H1 (cell line): ENCODE results near the gene SLC26A8. TPM values are rescaled to one million over a fixed set of nuclear protein-coding genes. Genes with fewer than 3 reads are reported as not detected.

Experiments used
- ASH2L ChIP-seq: fragments of 200-600, 300-600 bp; sonication (generic); IDR thresholded peaks from one replicate; pipeline ENCODE4 v1.7.1; 2017; ENCODE audit warnings: low read length
- ATF3 ChIP-seq: IDR thresholded peaks from 2 replicates; pipeline ENCODE4 v1.6.1; 2011; ENCODE audit warnings: low read depth, mild to moderate bottlenecking, low read length; ENCODE audit not compliant: insufficient read depth
- CEBPB ChIP-seq: IDR thresholded peaks from 2 replicates; pipeline ENCODE4 v1.6.1; 2012; ENCODE audit warnings: low read depth, low read length
- CHD2 ChIP-seq: IDR thresholded peaks from 2 replicates; pipeline ENCODE4 v1.6.1; 2012; ENCODE audit warnings: low read length, improper control_type of control experiment
- EGR1 ChIP-seq: IDR thresholded peaks from 2 replicates; pipeline ENCODE4 v1.6.1; 2011; ENCODE audit warnings: low read depth, low read length, borderline replicate concordance
- EZH2 ChIP-seq: fragments of 200-600 bp; sonication (generic); IDR thresholded peaks from 2 replicates; pipeline ENCODE4 v1.7.1; 2012; ENCODE audit warnings: low read depth, mild to moderate bottlenecking, moderate library complexity, low read length, inconsistent platforms; ENCODE audit not compliant: severe bottlenecking
- GABPA ChIP-seq: IDR thresholded peaks from 2 replicates; pipeline ENCODE4 v1.6.1; 2011; ENCODE audit warnings: mild to moderate bottlenecking, low read length, moderate library complexity, borderline replicate concordance; ENCODE audit not compliant: insufficient read depth
- HDAC2 ChIP-seq, 2 experiments: fragments of 300-600 bp in 1 of 2; sonication (generic) in 1 of 2; IDR thresholded peaks; 2 replicates each; pipeline ENCODE4 v1.6.1; 2011 to 2012; ENCODE audit warnings: low read depth in 2 of 2, low read length in 2 of 2, mild to moderate bottlenecking in 2 of 2, moderate library complexity in 2 of 2, borderline replicate concordance in 1 of 2, inconsistent platforms in 1 of 2
- KDM1A ChIP-seq: fragments of 200-600, 300-600 bp; sonication (generic); IDR thresholded peaks from 2 replicates; pipeline ENCODE4 v1.7.1; 2016; ENCODE audit warnings: mild to moderate bottlenecking, low read length, borderline replicate concordance
- MAFK ChIP-seq: IDR thresholded peaks from 2 replicates; pipeline ENCODE4 v1.6.1; 2012; ENCODE audit warnings: low read depth, mild to moderate bottlenecking, improper control_type of control experiment, low read length
- MAX ChIP-seq: IDR thresholded peaks from 2 replicates; pipeline ENCODE4 v1.6.1; 2012; ENCODE audit warnings: inconsistent platforms
- NANOG ChIP-seq: IDR thresholded peaks from 2 replicates; pipeline ENCODE4 v1.6.1; 2011; ENCODE audit warnings: low read length, low read depth, mild to moderate bottlenecking, inconsistent platforms; ENCODE audit not compliant: insufficient read depth, poor library complexity, severe bottlenecking
- POLR2A ChIP-seq, 2 experiments: IDR thresholded peaks; 1 replicate in 1 of 2; 2 replicates in 1 of 2; pipeline ENCODE4 v1.6.1; 2011; ENCODE audit warnings: low read depth in 2 of 2, low read length in 2 of 2, mild to moderate bottlenecking in 2 of 2; ENCODE audit errors: control extremely low read depth in 1 of 2
- POU5F1 ChIP-seq: IDR thresholded peaks from 2 replicates; pipeline ENCODE4 v1.6.1; 2011; ENCODE audit warnings: low read depth, mild to moderate bottlenecking, low read length, moderate library complexity
- RBBP5 ChIP-seq: IDR thresholded peaks from 2 replicates; pipeline ENCODE4 v1.7.1; 2012; ENCODE audit warnings: low read depth, mild to moderate bottlenecking, inconsistent platforms, low read length, moderate library complexity, borderline replicate concordance
- RFX5 ChIP-seq: IDR thresholded peaks from 2 replicates; pipeline ENCODE4 v1.6.1; 2011; ENCODE audit warnings: low read depth, low read length, improper control_type of control experiment, borderline replicate concordance
- SAP30 ChIP-seq: fragments of 300-600 bp; sonication (generic); IDR thresholded peaks from 2 replicates; pipeline ENCODE4 v1.7.1; 2012; ENCODE audit warnings: low read length, moderate library complexity, mild to moderate bottlenecking, inconsistent platforms; ENCODE audit not compliant: insufficient read depth, insufficient replicate concordance
- SIN3A ChIP-seq, 2 experiments: IDR thresholded peaks in 1 of 2; conservative IDR thresholded peaks in 1 of 2; 2 replicates each; pipeline ENCODE4 v1.6.1; 2011 to 2012; ENCODE audit warnings: low read length in 2 of 2, improper control_type of control experiment in 1 of 2, low read depth in 1 of 2, mild to moderate bottlenecking in 1 of 2
- SP1 ChIP-seq: IDR thresholded peaks from 2 replicates; pipeline ENCODE4 v1.6.1; 2011; ENCODE audit warnings: low read depth, low read length
- YY1 ChIP-seq: IDR thresholded peaks from 2 replicates; pipeline ENCODE4 v1.6.1; 2011; ENCODE audit warnings: low read depth, mild to moderate bottlenecking, low read length
- polyA plus RNA-seq, 7 experiments: library from polyadenylated mRNA; depleted of rRNA in 3 of 7; stranded (reverse) in 5 of 7; unstranded in 2 of 7; fragments of >200 nt in 5 of 7; fragments of 200-250 nt in 2 of 7; gene quantifications; 1 replicate in 5 of 7; 2 replicates in 1 of 7; 4 replicates in 1 of 7; pipeline versions ENCODE4 v1.2.1 to v1.2.3, GENCODE V29; 2011 to 2013; ENCODE audit warnings: missing spikeins in 2 of 7, mixed read lengths in 2 of 7
- total RNA-seq: library from RNA; stranded (reverse); fragmentation: NEBNext Ultra II Directional; extraction: Animal tissue kit (Norgen Biotek cat#: 25700); gene quantifications from 2 replicates; pipeline ENCODE4 v1.2.1, GENCODE V29; 2021

The SLC26A8 gene
- total and polyA plus RNA-seq, 2 of the 8 experiments (the other 6 are each of a cell fraction or from before 2014, with no cell fraction given): 0.56 to 0.57 TPM

GRCh38 chr6:35920793-35921732 is 103.4 kb downstream of the SLC26A8 start, which contains the start of gene SRPK1 (continued):
- no peak for TF ChIP-seq CEBPB
- no peak for TF ChIP-seq SIN3A (conservative IDR thresholded peaks at IDR 0.05 in 1 of 2, IDR thresholded peaks at IDR 0.05 in 1 of 2; ENCODE audit: low read depth in 1 of 2, low read length in 2 of 2)
- peak; percentile 98 for TF ChIP-seq KDM1A
- TF ChIP-seq MAFK: no peak; the same call in 1 of the 2 replicates
- no peak for TF ChIP-seq POU5F1
- TF ChIP-seq MAX: peak; percentile 87
- TF ChIP-seq GABPA: no peak
- TF ChIP-seq RFX5: no peak
- TF ChIP-seq RBBP5: peak; percentile 65
- TF ChIP-seq HDAC2 (IDR thresholded peaks at IDR 0.05; ENCODE audit: borderline replicate concordance in 1 of 2, low read depth in 2 of 2, low read length in 2 of 2): peak; percentile 6 to 97; a peak in 1 of 4 replicates
- peak; percentile 77 for TF ChIP-seq YY1
- TF ChIP-seq SP1: 0 out of 2 replicates have a peak, but pooled peaks have one; percentile 22
- no peak for TF ChIP-seq EZH2
- TF ChIP-seq CHD2: peak; percentile 40; the same call in 1 of the 2 replicates
- no peak for TF ChIP-seq SAP30
- TF ChIP-seq NANOG: no peak
- TF ChIP-seq ATF3: no peak
- TF ChIP-seq ASH2L: peak; percentile 55
- TF ChIP-seq POLR2A (IDR thresholded peaks at IDR 0.05; ENCODE audit: control extremely low read depth in 1 of 2, low read depth in 2 of 2, low read length in 2 of 2): peak; percentile 80 to 92
- TF ChIP-seq EGR1: peak; percentile 56; the same call in 1 of the 2 replicates
